Effector memory CD4-positive, alpha-beta T cell (primary cell): ENCODE data around the gene SLC6A6.
"Not testable (repeated sequence)": the region's sequence is repeated elsewhere in the genome, so short reads cannot be mapped to it uniquely, and the experiment has no call there.

Experiments used
- DNase-seq, 3 donors: peaks; one replicate each; pipeline ENCODE4 v3.0.0-alpha.2; 2020
- H3K27ac ChIP-seq: 2 replicates; pipeline ENCODE4 v1.7.0; 2013; ENCODE audit warnings: mild to moderate bottlenecking, low read length, moderate library complexity; ENCODE audit not compliant: insufficient read depth, poor library complexity, severe bottlenecking
- H3K27me3 ChIP-seq: replicated peaks from 2 replicates; pipeline ENCODE4 v1.7.0; 2013; ENCODE audit warnings: mild to moderate bottlenecking, low read length; ENCODE audit not compliant: insufficient read depth, control insufficient read depth, poor library complexity, severe bottlenecking
- H3K36me3 ChIP-seq: 2 replicates; pipeline ENCODE4 v1.7.0; 2013; ENCODE audit warnings: mild to moderate bottlenecking, low read length, moderate library complexity; ENCODE audit not compliant: control insufficient read depth, insufficient read depth
- H3K4me1 ChIP-seq: 2 replicates; pipeline ENCODE4 v1.7.0; 2013; ENCODE audit warnings: low read length, mild to moderate bottlenecking; ENCODE audit not compliant: control insufficient read depth, insufficient read depth, poor library complexity, severe bottlenecking
- H3K4me3 ChIP-seq: 2 replicates; pipeline ENCODE4 v1.7.0; 2013; ENCODE audit warnings: low read length, low read depth, mild to moderate bottlenecking; ENCODE audit not compliant: insufficient read depth, poor library complexity, severe bottlenecking
- H3K9me3 ChIP-seq: 2 replicates; pipeline ENCODE4 v1.7.0; 2013; ENCODE audit warnings: mild to moderate bottlenecking, low read length, moderate library complexity; ENCODE audit not compliant: control insufficient read depth

The SLC6A6 gene

DNA sequence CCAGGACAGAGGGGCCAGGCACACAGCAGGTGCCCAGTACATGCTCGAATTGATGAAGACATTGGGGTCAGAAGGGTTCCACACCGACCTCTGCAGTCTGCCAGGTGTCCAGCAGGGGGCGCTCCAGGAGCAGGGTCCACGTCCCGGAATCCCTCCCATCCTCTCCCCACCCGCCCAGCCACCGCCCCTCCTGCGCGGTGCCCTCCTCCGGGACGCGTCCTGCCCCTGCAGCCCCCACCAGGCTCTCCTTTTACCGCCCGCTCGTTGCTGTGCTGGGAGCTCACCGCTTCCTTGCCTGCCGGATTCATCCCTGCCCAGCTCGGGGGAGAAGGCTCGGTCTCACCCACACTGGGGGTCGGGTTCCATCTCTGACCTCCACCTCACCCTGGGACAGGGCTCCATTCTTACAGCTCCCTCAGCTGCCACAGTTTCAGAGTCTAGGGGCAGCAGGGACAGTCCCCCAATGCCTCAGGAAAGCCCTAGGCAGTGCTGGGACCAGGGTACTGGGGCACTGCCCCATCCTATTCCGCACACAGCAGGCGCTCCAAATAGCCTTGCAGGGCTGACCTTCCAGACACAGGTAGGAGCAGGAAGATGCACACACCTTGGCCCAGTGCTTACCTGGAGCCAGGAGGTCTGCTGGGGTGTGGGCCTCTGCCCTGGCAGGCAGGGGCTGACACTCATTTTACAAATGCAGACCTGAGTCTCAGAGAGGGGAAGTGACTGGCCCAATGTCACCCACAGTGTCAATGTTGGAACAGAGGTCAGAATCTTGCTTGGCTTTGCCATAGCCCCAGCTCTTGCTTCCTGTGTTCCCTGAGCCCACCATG lies 106.8 kb downstream of the SLC6A6 start:
- no peak overlapping the region for H3K27ac ChIP-seq
- no peaks in the 10 kb centered on the region for H3K9me3 ChIP-seq
- no peak overlapping the region for H3K4me3 ChIP-seq
- peak; percentile 13 to 47 (median 23) for DNase-seq
- H3K4me1 ChIP-seq, result no peaks in the 10 kb centered on the region
- H3K27me3 ChIP-seq, result no peaks in the 10 kb centered on the region
- no peaks in the 10 kb centered on the region for H3K36me3 ChIP-seq

DNA sequence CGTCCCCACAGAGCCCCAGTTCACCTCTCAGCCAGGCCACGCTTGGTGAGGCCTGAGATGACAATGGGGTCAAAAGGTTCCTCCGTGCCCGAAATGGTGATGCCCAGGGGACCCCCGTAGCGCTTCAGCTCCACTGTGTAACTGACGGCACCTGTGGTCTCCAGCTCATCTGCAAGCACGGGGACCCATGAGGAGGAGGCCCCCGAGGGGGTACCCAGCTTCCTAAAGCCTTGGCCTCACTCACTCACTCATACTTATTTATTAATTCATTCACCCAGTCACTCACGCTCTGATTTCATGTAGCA lies 107.3 kb downstream of the SLC6A6 start:
- no peaks in the 10 kb centered on the region for H3K27me3 ChIP-seq

DNA sequence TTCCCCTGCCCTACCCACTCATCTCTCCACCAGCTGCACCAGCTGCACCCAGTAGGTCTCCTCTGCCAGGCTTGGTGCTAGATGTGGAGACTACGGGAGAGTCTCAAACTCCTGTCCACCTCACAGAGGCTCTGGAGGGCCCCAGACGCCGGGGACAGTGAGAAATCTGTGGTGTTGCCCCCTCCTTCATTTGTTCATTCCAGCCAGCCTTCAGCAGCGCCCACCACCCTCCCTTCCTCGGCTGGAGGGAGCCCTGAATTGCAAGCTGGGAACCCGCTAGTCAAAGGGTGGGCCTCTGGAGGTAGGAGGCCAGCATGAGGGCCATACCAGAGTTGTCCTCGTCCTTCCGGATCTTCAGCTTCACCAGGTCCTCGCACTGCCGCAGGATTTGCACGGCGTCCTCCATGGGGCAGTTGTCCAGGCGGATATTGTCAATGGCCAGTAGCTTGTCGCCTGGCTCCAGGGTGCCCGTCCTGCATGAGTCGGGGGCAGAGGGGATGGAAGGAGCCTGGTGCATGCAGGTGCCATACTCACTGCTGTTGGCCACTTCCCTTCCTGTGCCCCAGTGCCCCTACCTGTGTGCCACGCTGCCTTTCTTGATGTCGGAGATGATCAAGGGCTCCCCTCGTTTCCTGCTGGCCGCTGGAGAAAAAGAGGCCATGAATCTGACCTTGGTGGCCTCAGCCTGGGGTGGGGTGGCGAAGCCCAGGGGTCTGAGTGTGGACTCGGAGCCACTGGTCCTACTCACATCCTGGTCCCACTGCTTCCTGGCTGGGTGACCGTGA lies 108.6 kb downstream of the SLC6A6 start:
- no peaks in the 10 kb centered on the region for H3K9me3 ChIP-seq
- no peak for DNase-seq
- no peaks in the 10 kb centered on the region for H3K27me3 ChIP-seq
- no peak overlapping the region for H3K4me3 ChIP-seq
- H3K27ac ChIP-seq, result no peak overlapping the region
- H3K4me1 ChIP-seq, result no peaks in the 10 kb centered on the region
- H3K36me3 ChIP-seq, result no peaks in the 10 kb centered on the region

More for the DNA sequence above, 107.3 kb downstream of the SLC6A6 start:
- Histone ChIP-seq H3K4me1 (no peaks in the 10 kb centered on the region), H3K36me3 (no peaks in the 10 kb centered on the region), H3K4me3 (no peak overlapping the region), H3K27ac (no peak overlapping the region), H3K9me3 (no peaks in the 10 kb centered on the region)
- no peak for DNase-seq

DNA sequence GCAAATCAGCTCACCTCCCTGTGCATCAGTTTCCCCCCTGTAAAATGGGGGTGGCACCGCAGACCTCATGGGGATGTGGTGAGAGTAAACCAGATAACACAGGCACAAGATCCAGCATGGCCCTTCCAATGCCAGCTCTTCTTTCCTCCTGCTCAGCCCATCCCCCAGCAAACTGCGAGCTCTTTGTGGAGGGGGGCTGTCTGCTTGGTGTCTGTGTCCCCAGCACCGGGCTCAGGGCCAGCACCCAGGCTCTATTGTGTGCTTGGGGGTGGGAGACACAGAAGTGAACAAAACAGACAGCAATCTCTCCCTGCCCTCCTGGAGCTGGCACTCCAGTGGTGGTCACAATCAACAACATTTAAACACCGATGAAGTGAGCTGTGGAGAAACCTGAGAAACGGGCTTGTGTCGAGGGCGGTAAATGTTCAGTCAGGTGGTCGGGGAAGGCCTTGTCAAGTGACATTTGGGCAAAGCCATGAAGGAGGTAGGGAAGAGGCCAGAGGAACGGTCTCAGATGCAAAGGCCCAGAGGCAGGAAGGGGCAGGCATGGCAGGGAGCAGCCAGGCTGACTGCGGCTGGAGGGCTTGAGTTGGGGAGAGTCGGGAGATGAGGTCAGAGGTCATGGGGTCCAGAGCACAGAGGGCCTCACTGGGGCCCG lies 109.3 kb downstream of the SLC6A6 start:
- no peaks in the 10 kb centered on the region for H3K27me3 ChIP-seq
- DNase-seq, result no peak
- H3K4me1 ChIP-seq, result no peaks in the 10 kb centered on the region
- no peaks in the 10 kb centered on the region for H3K36me3 ChIP-seq
- no peak overlapping the region for H3K4me3 ChIP-seq
- no peaks in the 10 kb centered on the region for H3K9me3 ChIP-seq
- no peak overlapping the region for H3K27ac ChIP-seq

DNA sequence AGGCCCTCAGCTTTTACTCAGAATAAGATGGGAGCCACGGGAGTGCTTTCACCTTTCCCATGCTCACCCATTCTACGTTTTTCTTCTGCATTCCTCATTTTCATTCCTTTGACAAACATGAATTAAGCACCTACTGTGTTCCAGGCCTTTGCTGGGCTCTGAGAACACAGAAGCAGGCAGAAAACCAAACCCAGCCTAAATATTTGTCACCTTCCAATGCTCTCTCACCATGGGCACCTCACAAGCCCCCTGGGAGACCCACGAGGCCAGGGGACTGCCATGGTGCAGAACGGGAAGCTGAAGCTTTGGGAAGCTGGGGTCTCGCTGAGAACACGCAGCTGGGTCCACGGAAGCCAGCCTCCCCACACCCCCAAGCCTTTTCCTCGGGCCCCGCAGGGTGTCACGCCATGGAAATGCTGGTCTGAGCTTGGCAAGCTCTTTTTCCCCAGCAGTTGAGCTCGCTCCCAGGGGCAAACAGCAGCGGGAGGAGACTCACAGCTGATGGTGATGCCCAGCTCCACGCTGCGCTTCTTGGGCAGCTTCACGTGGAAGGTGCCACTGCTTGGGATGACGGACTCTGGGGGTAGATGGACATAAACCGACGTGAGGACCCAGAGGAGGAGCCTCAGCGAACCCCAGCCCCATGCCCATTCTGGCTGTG lies 110.0 kb downstream of the SLC6A6 start:
- H3K27ac ChIP-seq, result no peak overlapping the region
- no peaks in the 10 kb centered on the region for H3K27me3 ChIP-seq
- H3K9me3 ChIP-seq, result no peaks in the 10 kb centered on the region
- no peaks in the 10 kb centered on the region for H3K36me3 ChIP-seq
- no peak overlapping the region for H3K4me3 ChIP-seq
- no peaks in the 10 kb centered on the region for H3K4me1 ChIP-seq
- no peak for DNase-seq

DNA sequence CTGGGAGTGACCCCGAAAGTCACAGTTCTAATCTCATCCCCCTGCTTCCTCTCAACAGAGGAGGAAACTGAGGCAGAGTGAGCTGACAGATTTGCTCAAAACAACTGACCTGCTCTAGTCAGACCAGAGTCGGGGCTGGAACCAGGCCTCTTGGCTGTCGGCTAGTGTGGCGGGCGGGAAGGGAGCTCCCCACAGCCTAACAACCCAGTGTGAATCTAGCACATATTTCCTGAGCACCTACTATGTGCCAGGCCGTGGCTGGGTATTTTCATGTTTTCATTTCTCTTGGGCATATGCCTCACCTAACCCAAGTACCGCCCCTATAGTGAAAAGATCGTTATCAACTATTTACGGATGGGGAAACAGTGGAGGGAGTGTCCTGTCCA lies 110.5 kb downstream of the SLC6A6 start:
- H3K9me3 ChIP-seq, result no peaks in the 10 kb centered on the region
- H3K27ac ChIP-seq, result no peak overlapping the region
- H3K36me3 ChIP-seq, result no peaks in the 10 kb centered on the region
- no peak overlapping the region for H3K4me3 ChIP-seq
- H3K4me1 ChIP-seq, result no peaks in the 10 kb centered on the region
- no peak for DNase-seq
- H3K27me3 ChIP-seq, result no peaks in the 10 kb centered on the region

DNA sequence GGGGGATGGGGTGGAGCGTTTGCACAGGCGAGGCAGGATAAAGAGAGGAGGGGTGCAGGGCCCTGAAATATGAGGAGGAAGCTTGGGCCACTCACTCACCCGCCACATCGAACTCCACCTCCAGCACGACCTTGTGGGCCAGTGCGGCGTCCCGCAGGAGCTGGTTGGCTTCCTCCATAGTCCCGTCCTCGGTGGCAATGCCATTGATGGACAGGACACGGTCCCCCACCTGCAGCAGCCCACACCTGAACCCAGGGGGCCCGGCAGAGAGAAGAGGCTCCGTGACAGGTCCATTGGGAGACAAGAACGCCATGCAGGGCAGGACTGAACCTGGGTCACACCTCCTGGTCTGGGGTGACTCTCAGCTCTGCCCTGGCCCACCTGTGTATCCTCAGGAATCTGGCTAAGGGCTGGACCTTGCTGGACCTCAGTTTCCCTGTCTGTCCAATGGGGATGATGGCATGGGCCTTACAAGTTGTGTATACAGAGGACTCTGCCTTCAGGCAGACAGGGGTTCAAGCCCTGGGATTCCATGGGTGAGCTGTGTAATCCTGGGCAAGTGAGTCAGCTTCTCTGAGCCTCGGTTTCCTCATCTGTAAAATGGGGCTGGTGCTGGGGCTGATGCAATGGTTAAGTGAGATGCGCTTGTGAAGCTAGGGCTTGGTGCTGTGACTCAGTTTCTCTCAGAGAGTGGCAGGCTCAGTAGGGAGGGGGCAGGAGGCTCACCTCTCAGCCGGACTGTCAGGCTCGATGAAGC lies 111.3 kb downstream of the SLC6A6 start:
- no peaks in the 10 kb centered on the region for H3K9me3 ChIP-seq
- no peak overlapping the region for H3K27ac ChIP-seq
- no peaks in the 10 kb centered on the region for H3K36me3 ChIP-seq

DNA sequence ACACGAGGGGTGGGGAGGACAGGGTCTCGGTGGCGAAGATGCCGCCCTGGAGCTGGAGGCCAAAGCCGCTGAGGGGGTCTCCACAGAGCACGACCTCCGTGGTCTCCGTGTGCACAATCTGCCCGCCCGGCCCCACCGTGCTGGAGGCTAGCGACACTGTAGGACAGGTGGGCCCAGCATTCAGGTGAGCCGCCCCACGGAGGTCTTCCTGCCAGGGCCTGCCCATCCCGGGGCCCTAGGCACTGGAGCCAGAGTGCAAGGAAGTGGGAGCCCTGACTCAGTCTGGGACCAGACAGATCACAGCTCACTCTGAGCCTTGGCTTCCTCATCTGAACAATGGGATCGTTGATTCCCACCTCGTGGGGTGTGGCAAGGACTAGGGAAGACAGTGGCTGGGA lies 111.9 kb downstream of the SLC6A6 start:
- H3K27ac ChIP-seq, result no peak overlapping the region
- no peak for DNase-seq
- no peak overlapping the region for H3K4me3 ChIP-seq
- H3K27me3 ChIP-seq, result no peaks in the 10 kb centered on the region
- no peaks in the 10 kb centered on the region for H3K36me3 ChIP-seq
- no peaks in the 10 kb centered on the region for H3K4me1 ChIP-seq
- H3K9me3 ChIP-seq, result no peaks in the 10 kb centered on the region

More for the DNA sequence above, 111.3 kb downstream of the SLC6A6 start:
- Histone ChIP-seq H3K4me3 (no peak overlapping the region), H3K4me1 (no peaks in the 10 kb centered on the region), H3K27me3 (no peaks in the 10 kb centered on the region)
- no peak for DNase-seq

DNA sequence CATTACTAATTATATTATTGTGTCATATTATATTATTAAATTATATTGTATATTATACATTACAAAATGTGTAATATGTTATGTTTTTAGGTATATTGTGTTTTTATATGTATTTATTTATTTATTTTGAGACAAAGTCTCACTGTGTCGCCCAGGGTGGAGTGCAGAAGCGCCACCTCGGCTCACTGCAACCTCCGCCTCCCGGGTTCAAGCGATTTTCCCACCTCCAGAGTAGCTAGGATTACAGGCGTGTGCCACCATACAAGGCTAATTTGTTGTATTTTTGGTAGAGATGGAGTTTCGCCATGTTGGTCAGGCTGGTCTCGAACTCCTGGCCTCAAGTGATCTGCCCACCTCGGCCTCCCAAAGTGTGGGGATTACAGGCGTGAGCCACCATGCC lies 113.1 kb downstream of the SLC6A6 start:
- not testable (repeated sequence) for DNase-seq, H3K4me3 ChIP-seq, H3K27me3 ChIP-seq, H3K36me3 ChIP-seq, H3K9me3 ChIP-seq, H3K4me1 ChIP-seq, H3K27ac ChIP-seq
